Bronchial epithelial cell (primary cell): ENCODE data around the gene IFITM10. TPM values are rescaled to one million over a fixed set of nuclear protein-coding genes. Genes with fewer than 3 reads are reported as not detected.

Experiments
- DNase-seq: peaks from one replicate; pipeline ENCODE4 v3.0.0-alpha.2; 2010; ENCODE audit warnings: low read depth
- FAIRE-seq: peaks from 2 replicates; lab custom pipeline; 2011; peaks lifted over from hg19 to GRCh38; lab: Jason Lieb, UNC
- H3K27me3 ChIP-seq: 2 replicates; pipeline ENCODE4 v1.5.1; 2011; ENCODE audit warnings: low read length; ENCODE audit not compliant: control insufficient read depth, insufficient read depth
- H3K36me3 ChIP-seq: 2 replicates; pipeline ENCODE4 v1.5.1; 2011; ENCODE audit warnings: low read length; ENCODE audit not compliant: control insufficient read depth, insufficient read depth
- H3K4me3 ChIP-seq: 2 replicates; pipeline ENCODE4 v1.5.1; 2011; ENCODE audit warnings: mild to moderate bottlenecking, low read depth, low read length, control low read depth
- CTCF ChIP-seq: IDR thresholded peaks from 2 replicates; pipeline ENCODE4 v1.5.1; 2011; ENCODE audit warnings: mild to moderate bottlenecking, moderate library complexity, low read length, control low read depth, inconsistent platforms; ENCODE audit not compliant: insufficient read depth, severe bottlenecking
- total RNA-seq: library from RNA; depleted of rRNA; stranded (reverse); fragments of >200 nt; gene quantifications from 2 replicates; pipeline ENCODE4 v1.2.1, GENCODE V29; 2014

IFITM10 gene
- total RNA-seq, 1 donor from 2014 or later: 1.3 TPM

- peaks cover 2% of the 10 kb centered on the region for H3K27me3 ChIP-seq
These were observed 31.7 kb upstream of the IFITM10 start for GRCh38 chr11:1782031-1782590.

GRCh38 chr11:1781593-1781975 lies 31.2 kb upstream of the IFITM10 start:
- FAIRE-seq: no peak
- no peak for TF ChIP-seq CTCF
- no peak for DNase-seq
- no peaks in the 10 kb centered on the region for H3K36me3 ChIP-seq
- no peak overlapping the region for H3K4me3 ChIP-seq
- peaks cover 2% of the 10 kb centered on the region for H3K27me3 ChIP-seq

More at GRCh38 chr11:1782031-1782590, 31.7 kb upstream of the IFITM10 start:
- TF ChIP-seq CTCF: no peak
- H3K36me3 ChIP-seq: no peaks in the 10 kb centered on the region
- FAIRE-seq: no peak
- DNase-seq: no peak
- H3K4me3 ChIP-seq: no peak overlapping the region

GRCh38 chr11:1780700-1781592 lies 30.6 kb upstream of the IFITM10 start:
- H3K27me3 ChIP-seq: peaks cover 2% of the 10 kb centered on the region
- DNase-seq: no peak
- no peak overlapping the region for H3K4me3 ChIP-seq
- no peaks in the 10 kb centered on the region for H3K36me3 ChIP-seq
- TF ChIP-seq CTCF: no peak
- no peak for FAIRE-seq

- H3K27me3 ChIP-seq: peaks cover 2% of the 10 kb centered on the region
- FAIRE-seq (no peak), DNase-seq (no peak)
- no peak overlapping the region for H3K4me3 ChIP-seq
- no peak for TF ChIP-seq CTCF
- H3K36me3 ChIP-seq: no peaks in the 10 kb centered on the region
These were observed 29.7 kb upstream of the IFITM10 start for GRCh38 chr11:1779806-1780699.

- no peaks in the 10 kb centered on the region for H3K36me3 ChIP-seq
- H3K27me3 ChIP-seq: peaks cover 2% of the 10 kb centered on the region
- peak; percentile 7 for FAIRE-seq
- no peak for TF ChIP-seq CTCF
- no peak for DNase-seq
- H3K4me3 ChIP-seq: no peak overlapping the region
These were observed 28.8 kb upstream of the IFITM10 start for GRCh38 chr11:1779034-1779805.
